HG02759 (cell line): ENCODE results near the gene RAPGEF2.
"Not testable (repeated sequence)": the region's sequence is repeated elsewhere in the genome, so short reads cannot be mapped to it uniquely, and the experiment has no call there.

Experiments used
- ATAC-seq: cut with Tn5 transposase; IDR thresholded peaks from one replicate; pipeline ENCODE4 v1.9.1; 2021; ENCODE audit warnings: mild to moderate bottlenecking, moderate library complexity; ENCODE audit not compliant: unreplicated experiment

The RAPGEF2 gene

DNA sequence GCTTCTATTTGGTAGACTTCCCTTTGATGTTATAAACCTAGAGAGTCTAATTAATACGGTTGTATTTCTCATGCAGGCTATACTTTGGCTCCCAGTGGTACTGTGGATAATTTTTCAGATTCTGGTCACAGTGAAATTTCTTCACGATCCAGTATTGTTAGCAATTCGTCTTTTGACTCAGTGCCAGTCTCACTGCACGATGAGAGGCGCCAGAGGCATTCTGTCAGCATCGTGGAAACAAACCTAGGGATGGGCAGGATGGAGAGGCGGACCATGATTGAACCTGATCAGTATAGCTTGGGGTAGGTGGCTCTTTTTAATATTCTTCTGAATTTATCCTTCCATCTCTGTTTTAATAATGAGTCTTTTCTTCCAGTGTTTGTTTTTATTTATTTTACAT lies 249.7 kb downstream of the RAPGEF2 start:
- no peak for ATAC-seq

DNA sequence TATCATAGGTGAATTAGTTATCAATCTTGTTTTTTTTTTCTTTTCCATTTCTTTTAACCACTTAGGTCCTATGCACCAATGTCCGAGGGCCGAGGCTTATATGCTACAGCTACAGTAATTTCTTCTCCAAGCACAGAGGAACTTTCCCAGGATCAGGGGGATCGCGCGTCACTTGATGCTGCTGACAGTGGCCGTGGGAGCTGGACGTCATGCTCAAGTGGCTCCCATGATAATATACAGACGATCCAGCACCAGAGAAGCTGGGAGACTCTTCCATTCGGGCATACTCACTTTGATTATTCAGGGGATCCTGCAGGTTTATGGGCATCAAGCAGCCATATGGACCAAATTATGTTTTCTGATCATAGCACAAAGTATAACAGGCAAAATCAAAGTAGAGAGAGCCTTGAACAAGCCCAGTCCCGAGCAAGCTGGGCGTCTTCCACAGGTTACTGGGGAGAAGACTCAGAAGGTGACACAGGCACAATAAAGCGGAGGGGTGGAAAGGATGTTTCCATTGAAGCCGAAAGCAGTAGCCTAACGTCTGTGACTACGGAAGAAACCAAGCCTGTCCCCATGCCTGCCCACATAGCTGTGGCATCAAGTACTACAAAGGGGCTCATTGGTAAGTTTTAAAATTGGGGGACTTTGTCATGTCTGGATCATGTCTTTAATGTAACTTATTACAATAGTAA lies 250.7 kb downstream of the RAPGEF2 start:
- no peak for ATAC-seq

DNA sequence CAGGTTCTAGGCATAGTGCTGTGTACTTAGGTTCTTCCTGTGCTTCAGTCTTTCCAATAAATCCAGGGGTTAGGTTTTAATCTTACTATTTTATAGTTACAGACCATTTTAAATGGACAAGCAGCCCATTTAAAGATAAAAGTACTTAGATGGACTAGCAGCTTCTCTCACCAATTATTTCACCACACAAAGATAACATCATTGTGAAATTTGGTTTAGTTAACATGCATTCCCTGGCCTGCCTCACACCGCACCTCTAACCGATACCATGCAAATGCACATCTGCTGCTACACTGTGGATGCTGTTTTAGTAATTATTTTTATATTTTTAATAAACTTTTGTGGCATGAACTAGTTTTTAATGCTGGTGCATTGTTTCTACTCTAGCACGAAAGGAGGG lies 252.6 kb downstream of the RAPGEF2 start:
- no peak for ATAC-seq

DNA sequence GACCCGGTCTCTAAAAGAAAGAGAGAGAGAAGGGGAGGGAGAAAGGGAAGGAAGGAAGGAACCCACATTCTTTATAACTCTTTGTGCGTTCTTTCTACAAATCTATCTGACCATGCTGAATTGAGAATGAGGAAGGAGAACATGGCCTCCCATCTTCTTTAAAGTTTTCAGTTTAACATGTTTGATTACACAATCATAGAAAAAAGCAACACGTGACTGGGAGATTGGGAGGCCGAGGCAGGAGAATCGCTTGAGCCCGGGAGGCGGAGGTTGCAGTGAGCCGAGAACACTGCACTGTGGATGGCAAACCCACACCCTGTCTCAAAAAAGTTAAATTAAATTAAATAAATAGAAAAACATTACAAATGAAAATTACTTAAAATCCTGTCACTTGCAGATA lies 254.5 kb downstream of the RAPGEF2 start:
- ATAC-seq = no peak

DNA sequence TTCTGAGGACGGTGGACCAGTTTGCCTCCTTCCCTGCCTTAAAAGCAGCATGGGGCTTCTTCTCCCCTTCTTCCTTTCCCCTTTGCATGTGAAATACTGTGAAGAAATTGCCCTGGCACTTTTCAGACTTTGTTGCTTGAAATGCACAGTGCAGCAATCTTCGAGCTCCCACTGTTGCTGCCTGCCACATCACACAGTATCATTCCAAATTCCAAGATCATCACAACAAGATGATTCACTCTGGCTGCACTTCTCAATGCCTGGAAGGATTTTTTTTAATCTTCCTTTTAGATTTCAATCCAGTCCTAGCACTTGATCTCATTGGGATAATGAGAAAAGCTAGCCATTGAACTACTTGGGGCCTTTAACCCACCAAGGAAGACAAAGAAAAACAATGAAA lies 255.3 kb downstream of the RAPGEF2 start:
- ATAC-seq = no peak

DNA sequence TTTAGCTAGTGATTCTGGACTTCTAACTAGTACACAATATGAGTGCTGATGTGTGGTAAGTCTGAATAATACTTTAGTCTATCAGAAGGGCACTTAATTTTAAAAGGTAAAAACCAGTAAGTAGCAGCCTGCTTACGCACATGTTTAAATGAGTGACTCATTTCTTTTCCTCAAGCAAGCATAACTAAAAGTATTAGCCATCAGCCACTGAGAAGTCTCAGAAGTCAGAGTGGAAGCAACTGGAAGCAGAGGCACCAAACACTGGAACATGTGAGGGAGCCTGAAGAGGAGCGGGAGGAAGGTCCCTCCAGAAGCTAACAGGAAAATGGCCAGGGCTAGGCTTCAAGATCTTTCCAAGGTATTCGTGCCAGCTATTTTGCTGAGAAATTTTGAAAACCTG lies 257.7 kb downstream of the RAPGEF2 start:
- no peak for ATAC-seq

DNA sequence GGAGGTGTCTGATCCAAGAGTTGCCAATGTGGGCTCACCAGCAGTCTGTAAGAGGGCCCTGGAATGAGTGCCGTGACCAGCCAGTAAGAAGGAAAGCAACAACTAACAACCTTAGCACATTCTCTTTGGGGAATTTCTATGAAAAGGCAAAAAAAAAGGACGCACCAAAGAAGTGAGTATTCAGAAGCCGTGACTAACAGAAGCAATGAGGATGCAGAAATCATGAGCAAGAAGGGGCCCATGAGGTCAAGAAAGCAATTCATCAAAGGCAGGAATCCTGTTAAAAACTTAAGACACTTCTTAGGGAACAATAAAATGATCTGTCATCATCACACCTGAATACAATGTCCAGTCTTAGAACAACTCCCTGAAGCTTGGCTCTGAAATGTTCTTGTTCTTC lies 260.5 kb downstream of the RAPGEF2 start:
- ATAC-seq = no peak

DNA sequence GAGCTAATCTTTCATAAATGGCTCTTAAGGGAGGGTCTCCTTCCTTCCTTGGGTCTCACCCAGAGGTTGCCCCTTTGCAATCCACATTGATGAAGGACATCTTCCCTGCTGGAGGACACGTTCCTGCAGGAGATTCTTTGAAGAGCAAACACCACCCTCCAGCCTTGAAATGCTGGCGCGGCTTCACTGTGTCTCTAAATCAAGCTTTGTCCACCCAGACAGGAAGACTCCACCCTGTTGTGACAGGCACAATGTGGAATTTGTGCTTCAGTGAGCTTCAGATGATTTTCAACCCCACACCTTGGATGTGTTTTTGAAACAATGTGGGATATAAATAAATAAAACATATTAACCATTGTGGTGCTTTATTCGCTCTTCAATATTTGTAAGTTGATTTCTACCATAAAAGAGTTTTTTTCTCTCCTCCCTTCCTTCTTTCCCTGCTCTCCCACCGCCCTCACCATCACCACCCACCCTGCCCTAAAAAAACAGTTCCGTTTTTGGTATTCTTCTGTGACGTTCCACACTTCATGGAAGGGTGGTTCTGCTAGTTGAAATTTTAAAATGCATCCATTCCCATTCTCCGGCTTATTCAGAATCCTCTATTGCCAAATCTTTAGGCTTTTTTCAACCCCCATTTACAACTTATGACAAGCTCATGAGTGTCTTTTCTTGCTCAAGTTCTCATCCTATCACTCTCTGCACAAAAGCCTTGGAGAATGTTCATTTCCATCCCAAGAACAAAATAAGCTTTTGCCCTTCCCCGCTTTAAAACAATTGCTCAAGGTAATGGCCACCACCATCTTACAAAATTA lies 264.3 kb downstream of the RAPGEF2 start:
- no peak for ATAC-seq

DNA sequence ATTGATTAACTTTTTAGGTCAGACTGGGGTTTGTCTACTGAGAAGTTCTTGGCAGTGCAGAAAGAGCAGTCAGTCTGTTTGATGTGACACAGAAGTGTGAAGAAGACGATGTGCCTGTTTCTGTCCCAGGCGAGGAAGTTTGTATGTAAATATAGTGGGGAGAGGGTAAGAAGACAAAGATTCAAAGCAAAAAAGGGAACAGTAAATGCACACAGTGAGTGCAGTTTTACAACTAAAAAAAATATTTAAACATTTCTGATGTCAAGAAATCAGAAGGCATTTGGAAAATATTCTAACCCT lies 264.9 kb downstream of the RAPGEF2 start:
- peak; percentile 51 for ATAC-seq

DNA sequence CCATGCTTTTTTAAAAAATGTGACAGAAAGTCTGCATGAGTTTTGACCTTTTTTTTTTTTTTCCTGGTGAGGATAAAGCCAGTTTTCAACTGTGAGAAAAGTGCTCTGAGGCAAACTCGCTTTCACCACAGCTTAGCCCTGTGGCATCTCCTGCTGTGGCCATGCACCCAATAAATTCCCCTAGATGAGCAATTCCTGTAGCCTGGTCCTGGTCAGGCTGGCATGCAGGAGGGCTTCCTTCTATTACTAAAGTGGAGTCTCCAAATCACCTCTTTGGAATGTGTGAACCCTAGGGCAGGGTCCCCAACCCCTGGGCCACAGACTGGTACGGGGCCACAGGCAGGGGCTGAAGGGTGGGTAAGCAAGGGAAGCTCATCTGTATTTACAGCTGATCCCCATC lies 265.4 kb downstream of the RAPGEF2 start:
- ATAC-seq = no peak

DNA sequence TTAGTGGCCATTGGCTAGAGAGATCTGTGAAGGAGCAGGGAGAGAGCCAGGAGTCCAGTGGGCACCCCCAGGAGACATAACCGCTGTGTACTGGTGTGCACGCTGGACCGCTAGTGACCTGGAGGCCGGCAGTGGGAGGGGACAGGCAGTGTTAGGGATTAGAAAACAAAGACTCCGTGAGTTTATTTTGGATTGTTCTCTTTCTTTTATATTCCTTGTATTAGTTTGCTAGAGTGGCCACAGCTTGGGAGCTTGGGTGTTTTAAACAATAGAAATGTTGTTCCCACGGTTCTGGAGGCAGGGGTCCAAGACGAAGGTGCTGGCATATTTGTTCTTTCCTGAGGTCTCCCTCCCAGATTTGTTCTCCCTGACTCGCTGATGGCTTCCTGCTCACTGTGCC lies 266.4 kb downstream of the RAPGEF2 start:
- ATAC-seq = no peak

DNA sequence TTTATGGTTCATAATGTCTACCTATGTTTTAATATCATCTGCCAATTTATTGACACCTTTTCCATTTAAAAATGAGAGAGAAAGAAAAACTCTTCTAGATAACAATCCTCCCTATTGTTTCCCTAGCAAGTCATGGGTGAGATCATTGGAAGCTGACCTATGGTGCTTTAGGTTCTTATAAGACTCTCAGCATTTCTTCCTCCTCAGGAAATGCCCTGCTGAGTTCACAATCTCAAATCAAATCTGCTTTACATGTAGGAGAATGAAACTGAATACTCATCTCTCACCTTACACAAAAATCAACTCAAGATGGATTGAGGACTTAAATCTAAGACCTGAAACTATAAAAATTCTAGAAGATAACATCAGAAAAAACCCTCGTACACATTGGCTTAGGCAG lies 267.4 kb downstream of the RAPGEF2 start:
- no peak for ATAC-seq

DNA sequence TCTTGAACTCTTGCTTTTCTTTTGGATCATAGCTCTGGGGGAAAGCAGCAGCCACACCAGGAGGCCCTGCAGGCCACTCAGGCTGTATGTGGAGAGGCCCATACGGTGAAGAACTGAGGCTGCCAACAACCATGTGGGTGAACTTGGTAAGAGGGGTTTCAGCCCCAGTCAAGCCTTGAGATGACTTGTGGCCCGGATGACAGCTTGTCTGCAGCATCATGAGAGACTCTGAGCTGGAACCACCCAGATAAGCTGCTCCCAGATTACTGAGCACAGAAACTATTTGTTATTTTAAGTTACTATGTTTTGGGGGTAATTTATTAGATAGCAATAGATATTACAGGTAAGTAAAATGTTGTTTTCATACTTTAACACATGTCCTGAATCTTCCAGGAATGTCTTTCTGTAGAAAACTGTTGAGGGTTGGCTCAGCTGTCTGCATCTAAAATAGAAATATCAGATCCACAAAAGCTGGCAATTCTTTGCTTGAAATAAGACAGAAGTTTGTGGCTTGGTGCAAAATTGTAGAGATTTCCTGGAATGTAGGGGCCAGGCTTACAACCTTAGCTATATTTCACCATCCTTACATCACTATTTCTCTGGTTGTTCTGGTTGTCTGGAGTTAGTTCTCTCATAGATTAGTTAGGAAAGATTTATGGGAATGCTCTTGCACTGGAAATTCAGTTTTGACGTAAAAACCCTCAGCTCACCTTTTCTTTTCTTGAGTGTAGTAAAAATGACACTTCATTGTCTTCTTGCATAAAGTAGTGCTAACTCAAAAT lies 272.1 kb downstream of the RAPGEF2 start:
- no peak for ATAC-seq

DNA sequence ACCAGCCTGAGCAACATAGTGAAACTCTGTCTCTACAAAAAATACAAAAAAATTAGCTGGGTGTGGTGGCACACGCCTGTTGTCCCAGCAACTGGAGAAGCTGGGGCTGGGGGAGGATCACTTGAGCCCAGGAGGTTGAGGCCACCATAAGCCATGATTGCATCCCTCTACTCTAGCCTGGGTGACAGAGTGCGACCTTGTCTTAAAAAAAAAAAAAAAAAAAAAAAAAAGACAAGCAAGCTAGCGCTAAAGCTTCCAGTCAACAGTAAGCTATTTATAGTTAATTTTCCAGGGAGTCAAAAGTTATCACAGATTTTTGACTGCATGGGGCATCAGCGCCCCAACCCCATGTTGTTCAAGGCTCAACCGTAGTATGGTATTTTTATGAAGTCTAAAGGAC lies 273.4 kb downstream of the RAPGEF2 start:
- ATAC-seq = no peak

DNA sequence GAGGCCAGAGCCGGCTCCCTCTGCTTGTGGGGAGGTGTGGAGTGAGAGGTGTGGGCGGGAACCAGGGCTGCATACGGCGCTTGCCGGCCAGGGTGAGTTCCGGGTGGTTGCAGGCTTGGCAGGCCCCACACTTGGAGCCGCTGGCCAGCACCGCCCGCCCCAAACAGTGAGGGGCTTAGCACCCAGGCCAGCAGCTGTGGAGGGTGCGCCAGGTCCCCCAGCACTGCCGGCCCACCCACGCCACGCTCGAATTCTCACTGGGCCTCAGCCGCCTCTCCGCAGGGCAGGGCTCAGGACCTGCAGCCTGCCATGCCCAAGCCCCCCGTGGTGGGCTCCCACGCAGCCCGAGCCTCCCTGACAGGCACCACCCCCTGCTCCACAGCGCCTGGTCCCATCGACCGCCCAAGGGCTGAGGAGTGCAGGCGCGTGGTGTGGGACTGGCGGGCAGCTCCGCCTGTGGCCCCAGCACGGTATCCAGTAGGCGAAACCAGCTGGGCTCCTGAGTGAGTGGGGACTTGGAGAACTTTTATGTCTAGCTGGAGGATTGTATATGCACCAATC lies 275.3 kb downstream of the RAPGEF2 start:
- no peak for ATAC-seq

DNA sequence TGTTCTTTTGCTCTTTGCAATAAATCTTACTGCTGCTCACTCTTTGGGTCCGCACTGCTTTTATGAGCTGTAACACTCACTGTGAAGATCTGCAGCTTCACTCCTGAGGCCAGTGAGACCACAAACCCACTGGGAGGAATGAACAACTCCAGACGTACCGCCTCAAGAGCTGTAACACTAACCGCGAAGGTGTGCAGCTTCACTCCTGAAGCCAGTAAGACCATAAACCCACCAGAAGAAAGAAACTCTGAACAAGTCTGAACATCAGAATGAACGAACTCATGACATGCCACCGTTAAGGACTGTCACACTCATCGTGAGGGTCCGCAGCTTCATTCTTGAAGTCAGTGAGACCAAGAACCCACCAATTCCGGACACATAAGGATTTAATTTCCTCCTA lies 276.2 kb downstream of the RAPGEF2 start:
- ATAC-seq = not testable (repeated sequence)

DNA sequence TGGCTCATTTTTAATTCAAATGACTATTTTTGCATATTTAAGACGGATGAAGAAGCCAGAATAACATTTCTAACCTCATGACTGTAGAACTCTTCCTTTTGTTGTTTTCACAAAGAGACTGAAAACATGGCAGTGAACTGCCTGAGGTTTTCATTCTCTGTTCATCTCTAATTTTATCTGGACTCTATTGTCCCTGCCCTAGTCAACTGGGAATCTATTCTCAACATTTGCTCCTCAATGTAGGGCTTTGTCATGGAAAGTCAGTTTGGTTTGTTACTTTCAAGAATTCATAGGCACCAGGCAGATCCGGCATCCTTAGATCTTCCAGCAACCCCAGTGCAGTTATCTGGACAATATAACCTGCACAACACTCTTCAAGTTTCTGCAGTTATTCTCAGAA lies 277.0 kb downstream of the RAPGEF2 start:
- no peak for ATAC-seq

DNA sequence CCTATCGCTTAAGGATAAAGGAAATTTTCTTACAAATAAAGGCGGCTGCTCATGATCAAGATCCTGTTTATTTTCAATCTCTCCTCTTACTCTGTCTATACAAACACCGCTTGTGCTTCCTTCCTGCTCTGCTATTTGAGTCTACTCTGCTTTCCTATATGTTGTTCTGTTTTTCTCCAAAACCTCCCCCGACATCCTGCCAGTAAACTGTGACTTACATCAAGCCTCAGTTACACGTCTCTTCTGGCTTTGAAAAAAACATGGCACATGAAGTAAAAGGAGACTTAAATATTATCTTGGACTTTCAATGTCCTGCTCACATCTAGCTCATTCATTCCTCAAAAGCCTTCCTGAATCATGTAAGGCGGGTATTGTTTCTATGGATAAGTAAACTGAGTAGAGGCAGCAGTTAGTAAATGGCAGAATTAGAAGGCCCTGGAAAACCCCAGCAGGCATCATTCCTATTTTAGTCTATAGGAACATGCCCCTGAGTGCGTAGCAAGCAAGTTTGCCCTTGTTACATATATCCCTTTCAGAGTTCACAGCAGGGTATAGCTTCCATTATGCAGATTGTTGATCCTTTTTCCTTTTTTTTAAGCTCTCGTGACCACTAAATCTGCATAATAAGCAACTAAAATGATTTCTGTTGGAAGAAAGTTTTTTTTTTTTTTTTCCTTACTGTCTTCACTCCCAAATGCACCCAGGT lies 280.1 kb downstream of the RAPGEF2 start:
- ATAC-seq = no peak

DNA sequence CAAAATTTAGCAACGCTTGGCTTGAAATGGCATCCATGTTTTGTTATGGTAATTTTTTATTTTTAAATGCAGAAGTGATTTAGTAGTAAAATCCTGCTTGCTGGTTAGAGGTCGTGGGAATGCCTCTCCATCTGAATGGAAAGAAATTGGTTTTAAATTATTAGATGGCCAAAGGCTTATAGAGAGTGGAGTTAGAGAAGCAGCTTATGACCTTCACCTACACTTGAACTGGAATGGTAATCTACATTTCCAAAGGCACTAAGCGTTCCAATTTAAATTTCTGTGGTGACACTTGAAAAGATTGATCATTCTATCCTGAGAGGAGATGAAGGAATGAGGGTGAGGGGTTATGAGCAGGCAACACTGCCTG lies 280.7 kb downstream of the RAPGEF2 start:
- ATAC-seq = no peak

DNA sequence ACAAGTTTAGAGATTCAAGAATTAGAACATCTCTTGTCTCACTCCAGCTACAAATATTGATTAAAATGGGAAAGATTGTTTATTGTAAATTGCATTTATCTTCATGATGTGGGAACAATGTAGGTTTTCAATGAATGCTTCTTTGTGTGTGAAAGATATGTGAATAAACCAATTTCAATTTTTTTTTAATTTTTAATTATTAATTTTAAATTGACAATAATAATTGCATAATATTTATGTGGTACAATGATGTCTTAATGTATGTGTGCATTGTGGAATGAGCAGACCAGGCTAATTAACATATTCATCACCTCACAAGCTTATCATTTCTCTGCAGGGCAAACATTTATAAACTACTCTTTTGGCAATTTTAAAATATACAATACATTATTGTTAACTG lies 281.1 kb downstream of the RAPGEF2 start:
- no peak for ATAC-seq

DNA sequence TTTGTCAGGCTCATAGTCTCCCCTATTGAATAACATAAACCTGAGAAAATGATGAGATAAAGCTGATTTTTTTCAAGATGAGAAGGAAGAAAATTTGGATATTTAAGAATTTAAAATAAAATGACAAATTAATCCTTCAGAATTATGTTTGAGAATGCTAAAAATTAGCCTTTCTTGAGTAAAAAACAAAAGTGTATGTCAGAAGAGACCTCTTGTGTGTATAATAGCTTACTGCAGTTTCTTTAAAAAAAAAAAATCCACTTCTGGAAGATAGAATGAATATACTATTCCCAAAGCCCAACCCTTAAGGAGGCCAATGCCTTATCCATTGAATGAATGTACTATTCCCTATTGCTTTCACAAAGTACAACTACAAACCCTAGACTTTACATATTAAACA lies 281.8 kb downstream of the RAPGEF2 start:
- ATAC-seq = no peak
